HuH-7.5 (cell line): ENCODE results near the gene MYT1.

Experiments
- DNase-seq: peaks from one replicate; pipeline ENCODE4 v3.0.0; 2011; ENCODE audit warnings: low spot score

MYT1 gene

GRCh38 chr20:64155258-64156135 is 8.8 kb upstream of the MYT1 start:
- DNase-seq, result no peak

- DNase-seq, result no peak
Observed at GRCh38 chr20:64156136-64156885, 7.9 kb upstream of the MYT1 start.

- DNase-seq, result no peak
Observed at GRCh38 chr20:64156886-64157875, 7.1 kb upstream of the MYT1 start.

GRCh38 chr20:64157878-64158277 is 6.4 kb upstream of the MYT1 start:
- DNase-seq, result no peak

GRCh38 chr20:64158346-64159285 is 5.6 kb upstream of the MYT1 start:
- no peak for DNase-seq

GRCh38 chr20:64159286-64159680 is 5.0 kb upstream of the MYT1 start:
- no peak for DNase-seq

- DNase-seq, result no peak
Observed at GRCh38 chr20:64159711-64160110, 4.5 kb upstream of the MYT1 start.

GRCh38 chr20:64160118-64160517 is 4.1 kb upstream of the MYT1 start:
- no peak for DNase-seq

GRCh38 chr20:64160526-64161355 is 3.5 kb upstream of the MYT1 start:
- no peak for DNase-seq

GRCh38 chr20:64161356-64162238 is 2.7 kb upstream of the MYT1 start:
- peak; percentile 89 for DNase-seq

- no peak for DNase-seq
Observed at GRCh38 chr20:64162239-64162910, 1.9 kb upstream of the MYT1 start.

- no peak for DNase-seq
Observed at GRCh38 chr20:64163776-64164122, 503 bp upstream of the MYT1 start.

- no peak for DNase-seq
Observed at GRCh38 chr20:64165866-64166600, 1.8 kb downstream of the MYT1 start.

- DNase-seq, result no peak
Observed at GRCh38 chr20:64166721-64167615, 2.7 kb downstream of the MYT1 start.

GRCh38 chr20:64167676-64168075 is 3.4 kb downstream of the MYT1 start:
- no peak for DNase-seq

GRCh38 chr20:64168381-64169090 is 4.3 kb downstream of the MYT1 start:
- no peak for DNase-seq
